LHCN-M2 (cell line): ENCODE results near the gene SGMS1. TPM values are rescaled to one million over a fixed set of nuclear protein-coding genes. Genes with fewer than 3 reads are reported as not detected.
A peak's percentile ranks its signal among the peaks of the same experiment; 100 is the strongest.
"Not testable (repeated sequence)": the region's sequence is repeated elsewhere in the genome, so short reads cannot be mapped to it uniquely, and the experiment has no call there.

Source experiments
- DNase-seq: peaks from one replicate; pipeline ENCODE4 v3.0.0-alpha.2; 2012; ENCODE audit warnings: low read depth
- total RNA-seq: library from RNA; depleted of rRNA; stranded (reverse); fragments of >200 nt; gene quantifications from 2 replicates; pipeline ENCODE4 v1.2.3, GENCODE V29; 2014

Gene SGMS1
- total RNA-seq, 1 experiment from 2014 or later, result 32.6 TPM

DNA sequence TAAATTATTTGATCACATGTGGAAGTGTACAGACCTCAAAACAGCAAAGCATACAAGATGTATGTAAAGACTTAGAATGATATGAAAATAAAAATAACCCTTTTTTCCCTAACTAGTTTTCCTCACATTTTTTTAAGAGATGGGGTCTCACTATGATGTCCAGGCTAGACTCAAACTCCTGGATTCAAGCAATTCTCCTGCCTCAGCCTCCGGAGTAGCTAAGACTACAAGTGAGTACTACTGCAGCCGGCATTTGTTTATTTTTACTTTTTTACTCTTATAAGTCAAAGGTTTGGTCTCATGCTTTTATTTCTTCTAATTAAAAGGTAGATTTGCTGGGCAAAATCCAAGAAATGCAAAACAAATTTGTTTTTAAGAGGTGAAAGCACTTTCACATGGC is 248.0 kb downstream of the SGMS1 start:
- no peak for DNase-seq

DNA sequence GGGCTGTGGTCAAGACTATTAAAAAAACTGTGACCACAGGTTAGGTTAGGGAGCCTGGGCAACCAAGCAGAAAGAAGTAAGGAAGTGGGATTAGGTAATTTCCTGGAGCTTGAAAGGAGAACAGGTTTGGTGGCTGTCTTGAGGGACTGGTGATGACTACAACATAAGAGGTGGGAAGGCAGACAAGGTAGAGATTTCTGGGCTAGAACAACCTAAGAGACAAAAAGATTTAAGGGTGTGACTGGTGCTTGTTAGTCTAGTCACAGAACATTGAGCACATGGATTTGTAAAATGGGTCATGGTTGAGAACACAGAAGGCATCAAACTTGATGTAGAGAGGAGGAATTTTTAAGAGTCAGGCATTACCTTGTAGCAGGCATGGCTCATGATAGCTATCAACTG is 248.7 kb downstream of the SGMS1 start:
- DNase-seq, result no peak

DNA sequence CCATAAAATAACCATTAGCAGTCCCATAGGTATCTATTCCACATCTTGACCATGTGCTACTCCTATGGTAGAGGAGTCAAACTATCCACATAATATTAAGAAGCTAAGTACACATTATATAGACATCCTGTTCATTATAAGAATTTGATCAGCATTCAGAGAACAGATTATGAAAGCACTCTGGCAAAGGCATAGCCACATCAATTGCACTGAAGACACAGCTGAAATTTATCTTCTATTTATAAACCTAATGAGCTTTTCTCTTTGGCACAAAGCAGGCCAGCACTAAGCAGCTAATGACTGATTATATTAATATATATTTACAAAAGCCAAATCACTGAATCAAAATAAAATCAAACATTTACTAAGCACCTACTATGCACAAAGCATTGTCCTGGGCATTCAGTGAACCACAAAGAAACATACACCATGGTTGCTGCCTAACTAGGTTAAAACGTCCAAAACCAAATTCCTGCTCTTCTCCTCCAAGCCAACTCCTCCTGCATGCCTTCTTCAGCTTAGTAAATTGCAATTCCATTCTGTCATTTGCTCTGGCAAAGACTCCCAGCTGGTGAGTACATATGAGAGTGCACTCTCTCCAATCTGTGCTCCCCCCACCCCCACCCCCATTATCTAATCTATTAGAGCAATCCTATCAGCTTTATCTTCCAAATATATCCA is 249.8 kb downstream of the SGMS1 start:
- no peak for DNase-seq

DNA sequence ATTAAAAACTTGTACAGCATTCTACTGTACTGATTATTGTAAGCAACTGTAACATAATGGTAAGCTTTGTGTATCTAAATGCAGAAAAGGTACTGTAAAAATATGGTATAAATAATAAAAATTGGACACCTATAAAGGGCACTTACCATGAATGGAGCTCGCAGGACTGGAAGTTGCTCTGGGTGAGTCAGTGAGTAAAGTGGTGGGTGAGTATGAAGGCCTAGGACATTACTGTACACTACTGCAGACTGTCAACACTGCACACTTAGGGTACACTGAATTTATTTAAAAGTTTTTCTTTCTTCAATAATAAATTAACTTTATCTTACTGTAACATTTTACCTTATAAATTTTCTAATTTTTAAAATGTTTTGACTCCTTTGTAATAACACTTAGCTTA is 253.8 kb downstream of the SGMS1 start:
- DNase-seq, result peak; percentile 19

GRCh38 chr10:50367732-50368131 is 256.0 kb downstream of the SGMS1 start:
- DNase-seq, result peak; percentile 48

- DNase-seq, result not testable (repeated sequence)
These were observed 257.3 kb downstream of the SGMS1 start for GRCh38 chr10:50366421-50366820.

- not testable (repeated sequence) for DNase-seq
These were observed 259.0 kb downstream of the SGMS1 start for GRCh38 chr10:50364730-50365129.

GRCh38 chr10:50362547-50363125 is 261.1 kb downstream of the SGMS1 start:
- DNase-seq, result peak; percentile 14

DNA sequence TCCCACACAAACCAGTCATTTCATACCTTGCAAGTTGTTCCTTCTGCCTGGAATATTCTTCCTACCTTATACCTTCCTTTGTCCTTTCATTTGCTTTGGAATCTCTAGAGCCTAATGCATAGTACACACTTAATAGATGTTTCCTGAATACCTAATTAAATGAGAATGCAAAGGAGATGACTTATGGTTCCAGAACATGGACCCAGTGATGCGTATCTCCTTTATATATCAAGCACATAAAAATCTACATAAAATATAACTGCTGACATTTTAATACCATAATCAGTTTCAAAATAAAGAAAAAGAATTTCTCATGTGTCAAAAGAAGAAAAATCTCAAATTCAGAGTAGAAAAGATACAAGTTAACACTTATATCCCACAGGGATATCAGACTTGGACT is 261.8 kb downstream of the SGMS1 start:
- DNase-seq, result no peak

DNA sequence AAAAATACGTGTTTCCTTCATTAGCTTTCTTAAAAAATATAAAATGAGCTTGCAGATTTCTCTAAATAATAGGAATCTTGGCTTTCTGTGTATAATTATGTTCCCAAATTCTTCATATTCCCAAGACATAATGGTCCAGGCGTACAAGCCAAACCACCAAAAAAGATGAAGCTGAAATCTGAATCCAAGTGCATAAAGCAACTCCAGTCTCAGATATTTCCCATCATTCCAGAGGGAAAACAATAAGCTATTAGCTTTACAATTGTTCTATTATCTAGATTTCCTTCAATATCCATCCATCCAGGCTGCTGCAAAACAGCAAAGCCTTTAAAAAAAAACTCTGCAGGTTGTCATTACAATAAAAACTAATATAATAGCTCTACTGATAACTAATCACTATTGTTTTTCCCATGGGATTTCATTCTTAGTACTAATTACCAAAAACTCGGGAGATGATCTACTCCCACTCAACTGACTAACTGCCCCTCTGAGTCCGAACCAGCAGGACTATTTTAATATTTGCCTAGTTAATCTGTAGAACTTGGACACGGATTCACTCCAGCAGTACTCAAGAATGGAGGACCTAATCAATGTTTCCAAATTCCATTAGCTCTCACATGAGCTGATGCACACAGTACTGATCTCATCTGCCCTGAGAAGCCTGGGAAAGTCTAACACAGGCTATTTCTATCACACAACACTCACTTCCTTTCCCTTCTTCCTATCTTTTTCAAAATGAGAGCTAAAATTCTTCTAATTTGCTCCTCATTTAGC is 263.5 kb downstream of the SGMS1 start:
- no peak for DNase-seq

DNA sequence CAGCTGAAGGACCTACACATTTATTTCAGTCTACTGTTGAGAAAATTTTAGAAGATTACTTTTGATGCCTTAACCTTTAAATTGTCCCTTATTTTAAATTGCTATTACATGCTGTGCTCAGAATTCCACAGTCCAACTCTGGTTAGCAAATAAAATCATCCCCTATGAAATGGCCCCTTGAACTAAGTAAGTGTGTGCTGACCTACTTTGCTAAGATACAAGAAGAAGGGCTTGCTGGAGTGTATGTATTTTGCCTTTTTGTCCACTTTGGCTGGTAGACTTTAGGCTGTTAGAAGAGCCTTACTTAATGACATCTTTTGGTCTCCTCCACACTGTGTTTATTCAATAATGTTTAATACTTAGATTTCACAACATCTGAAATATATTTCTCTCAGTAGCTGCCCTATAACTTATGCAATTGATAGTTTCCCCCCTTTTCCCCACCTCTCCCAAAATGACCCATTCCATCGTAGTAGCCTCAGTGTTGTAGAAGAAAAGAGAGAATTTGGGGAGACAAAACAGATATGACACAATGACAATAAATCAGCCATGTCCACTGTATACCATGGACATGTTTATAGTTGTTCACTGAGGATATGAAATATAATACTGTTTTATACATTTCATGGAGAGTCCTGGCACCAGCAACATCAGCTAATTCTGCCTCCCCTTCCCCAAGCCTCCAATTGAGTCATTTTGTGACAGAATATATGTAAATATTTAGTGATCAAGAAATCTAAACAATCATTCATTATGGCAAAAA is 264.6 kb downstream of the SGMS1 start:
- no peak for DNase-seq

DNA sequence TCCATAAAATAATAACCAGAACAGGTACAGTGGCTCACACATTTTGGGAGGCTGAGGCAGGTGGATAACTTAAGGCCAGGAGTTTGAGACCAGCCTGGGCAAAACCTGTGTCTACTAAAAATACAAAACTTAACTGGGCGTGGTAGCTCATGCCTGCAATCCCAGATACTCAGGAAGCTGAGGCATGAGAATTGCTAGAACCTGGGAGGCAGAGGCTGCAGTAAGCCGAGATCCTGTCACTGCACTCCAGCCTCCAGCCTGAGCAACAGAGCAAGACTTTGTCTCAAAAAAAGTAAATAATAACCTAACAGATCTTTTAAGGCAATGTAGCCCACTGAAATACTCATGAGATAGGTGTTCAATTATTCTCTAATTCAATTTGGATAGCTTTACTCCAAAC is 265.3 kb downstream of the SGMS1 start:
- DNase-seq, result no peak

DNA sequence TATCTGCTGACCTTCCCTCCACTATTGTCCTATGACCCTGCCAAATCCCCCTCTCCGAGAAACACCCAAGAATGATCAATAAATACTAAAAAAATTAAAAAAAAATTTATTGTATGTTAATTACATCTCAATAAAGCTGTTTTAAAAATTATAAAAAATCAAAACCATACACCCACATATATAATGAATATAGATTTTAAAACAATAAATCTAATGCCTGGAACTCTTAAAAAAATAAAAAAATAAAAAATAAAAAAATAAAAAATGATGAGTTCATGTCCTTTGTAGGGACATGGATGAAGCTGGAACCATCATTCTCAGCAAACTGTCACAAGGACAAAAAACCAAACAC is 267.3 kb downstream of the SGMS1 start:
- not testable (repeated sequence) for DNase-seq

DNA sequence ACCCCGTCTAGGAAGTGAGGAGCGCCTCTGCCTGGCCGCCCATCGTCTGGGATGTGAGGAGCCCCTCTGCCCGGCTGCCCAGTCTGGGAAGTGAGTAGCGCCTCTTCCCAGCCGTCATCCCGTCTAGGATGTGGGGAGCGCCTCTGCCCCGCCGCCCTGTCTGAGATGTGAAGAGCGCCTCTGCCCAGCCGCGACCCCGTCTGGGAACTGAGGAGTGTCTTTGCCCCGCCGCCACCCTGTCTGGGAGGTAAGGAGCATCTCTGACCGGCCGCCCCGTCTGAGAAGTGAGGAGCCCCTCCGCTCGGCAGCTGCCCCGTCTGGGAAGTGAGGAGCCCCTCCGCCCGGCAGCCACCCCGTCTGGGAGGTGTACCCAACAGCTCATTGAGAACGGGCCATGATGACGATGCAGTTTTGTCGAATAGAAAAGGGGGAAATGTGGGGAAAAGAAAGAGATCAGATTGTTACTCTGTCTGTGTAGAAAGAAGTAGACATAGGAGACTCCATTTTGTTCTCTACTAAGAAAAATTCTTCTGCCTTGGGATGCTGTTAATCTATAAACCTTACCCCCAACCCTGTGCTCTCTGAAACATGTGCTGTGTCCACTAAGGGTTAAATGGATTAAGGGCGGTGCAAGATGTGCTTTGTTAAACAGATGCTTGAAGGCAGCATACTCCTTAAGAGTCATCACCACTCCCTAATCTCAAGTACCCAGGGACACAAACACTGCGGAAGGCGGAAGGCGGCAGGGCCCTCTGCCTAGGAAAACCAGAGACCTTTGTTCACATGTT is 267.9 kb downstream of the SGMS1 start:
- DNase-seq, result not testable (repeated sequence)

DNA sequence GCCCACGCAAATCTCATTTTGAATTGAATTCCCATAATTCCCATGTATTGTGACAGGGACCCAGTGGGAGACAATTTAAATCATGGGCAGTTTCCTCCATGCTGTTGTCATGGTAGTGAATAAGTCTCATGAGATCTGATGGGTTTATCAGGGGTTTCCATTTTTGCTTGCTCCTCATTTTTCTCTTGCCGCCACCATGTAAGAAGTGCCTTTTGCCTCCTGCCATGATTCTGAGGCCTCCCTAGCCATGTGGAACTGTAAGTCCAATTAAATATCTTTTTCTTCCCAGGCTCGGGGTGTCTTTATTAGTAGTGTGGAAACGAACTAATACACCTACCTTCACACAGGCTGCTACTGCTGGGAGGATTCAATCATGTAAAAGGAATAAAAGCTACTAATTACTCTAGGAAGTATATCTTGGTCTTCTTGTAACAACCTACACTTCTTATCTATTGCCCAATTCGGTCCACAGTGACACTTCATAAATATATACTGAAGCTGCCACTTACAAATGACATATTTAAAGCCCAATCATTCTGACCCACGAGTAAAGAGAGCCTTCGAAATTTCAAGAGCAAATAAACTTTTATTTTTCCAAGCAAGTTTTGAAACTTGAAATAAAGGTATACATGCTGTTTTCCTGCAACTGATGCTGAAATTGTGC is 272.1 kb downstream of the SGMS1 start:
- no peak for DNase-seq

DNA sequence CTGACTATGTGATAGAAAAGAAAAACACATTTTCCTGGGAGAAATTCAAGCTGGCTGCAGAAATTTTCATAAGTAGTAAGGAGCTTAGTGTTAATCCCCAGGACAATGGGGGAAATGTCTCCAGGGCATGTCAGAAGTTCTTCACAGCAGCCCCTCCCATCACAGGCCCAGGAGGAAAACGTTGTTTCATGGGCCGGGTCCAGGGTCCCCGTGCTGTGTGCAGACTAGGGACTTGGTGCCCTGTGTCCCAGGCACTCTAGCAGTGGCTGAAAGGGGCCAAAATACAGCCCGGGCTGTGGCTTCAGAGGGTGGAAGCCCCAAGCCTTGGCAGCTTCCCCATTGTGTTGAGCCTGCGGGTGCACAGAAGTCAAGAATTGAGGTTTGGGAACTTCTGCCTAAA is 273.4 kb downstream of the SGMS1 start:
- no peak for DNase-seq

- DNase-seq, result no peak
These were observed 274.2 kb downstream of the SGMS1 start for GRCh38 chr10:50349554-50349953.

DNA sequence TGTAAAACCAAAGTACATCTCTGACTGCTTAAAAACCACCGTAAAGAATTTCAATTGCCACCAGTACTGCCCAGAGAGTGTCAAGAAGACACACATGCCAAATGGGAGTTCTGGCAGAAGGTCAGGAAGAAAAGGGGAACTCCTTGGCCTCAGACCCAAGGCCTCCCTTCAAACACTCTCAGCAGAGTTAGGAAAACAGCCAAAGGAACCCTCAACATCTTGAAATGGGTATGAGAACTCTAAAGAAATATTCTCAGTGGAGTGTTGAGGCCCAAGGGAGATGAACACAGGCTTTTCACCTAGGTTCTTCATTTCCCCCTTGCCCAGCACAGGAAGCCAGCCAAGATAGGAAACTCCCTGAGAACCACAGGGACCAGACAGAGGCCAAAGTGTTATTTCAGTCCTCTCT is 276.4 kb downstream of the SGMS1 start:
- DNase-seq, result no peak

GRCh38 chr10:50346942-50347341 is 276.8 kb downstream of the SGMS1 start:
- DNase-seq, result no peak

- no peak for DNase-seq
These were observed 278.2 kb downstream of the SGMS1 start for GRCh38 chr10:50345545-50345944.
